Right lobe of liver (tissue), 6 donors: ENCODE data around the gene PAK3. TPM values are rescaled to one million over a fixed set of nuclear protein-coding genes. Genes with fewer than 3 reads are reported as not detected.
A peak's percentile ranks its signal among the peaks of the same experiment; 100 is the strongest.

Experiments used
- ATAC-seq, 4 donors: fragments of 200-7000 bp; cut with Tn5 transposase; one replicate each; pipeline ENCODE4 v1.9.1; 2020; ENCODE audit warnings: mild to moderate bottlenecking in 4 of 4, moderate library complexity in 4 of 4
- DNase-seq, 3 donors: peaks; one replicate each; pipeline ENCODE4 v3.0.0-alpha.2; 2020
- H3K27ac ChIP-seq, 3 donors: fragments of 200-600 bp; one replicate each; pipeline ENCODE4 v1.8.0; 2022
- H3K27me3 ChIP-seq, 2 donors: fragments of 200-600 bp; one replicate each; pipeline ENCODE4 v1.8.0; 2022
- H3K36me3 ChIP-seq, 4 donors: fragments of 200-600 bp; sonication (generic) in 1 of 4; one replicate each; pipeline versions ENCODE4 v1.5.1 to v1.8.0; 2017 to 2022; ENCODE audit warnings: control low read depth in 1 of 4
- H3K4me1 ChIP-seq, 4 donors: fragments of 200-600 bp; sonication (generic) in 1 of 4; one replicate each; pipeline versions ENCODE4 v1.5.1 to v1.8.0; 2017 to 2022; ENCODE audit warnings: control low read depth in 1 of 4
- H3K4me3 ChIP-seq, 3 donors: fragments of 200-600 bp; one replicate each; pipeline ENCODE4 v1.8.0; 2022
- H3K9me3 ChIP-seq, 4 donors: fragments of 200-600 bp; sonication (generic) in 1 of 4; one replicate each; pipeline versions ENCODE4 v1.5.1 to v1.8.0; 2017 to 2022; ENCODE audit warnings: control low read depth in 1 of 4
- CTCF ChIP-seq, 4 donors: fragments of 200-600 bp in 3 of 4; fragments of 450-650 bp in 1 of 4; IDR thresholded peaks; one replicate each; pipeline versions ENCODE4 v1.5.1 to v1.8.0; 2016 to 2022; ENCODE audit warnings: antibody characterized with exemption in 4 of 4, mild to moderate bottlenecking in 2 of 4
- POLR2A ChIP-seq: fragments of 450-650 bp; IDR thresholded peaks from one replicate; pipeline ENCODE4 v1.6.1; 2017; ENCODE audit warnings: antibody characterized with exemption, mild to moderate bottlenecking
- WGBS: methylation state at CpG from one replicate; pipeline ENCODE4 v1.1.6; 2018; ENCODE audit warnings: low coverage, low lambda C conversion rate; ENCODE audit not compliant: insufficient coverage; ENCODE audit errors: missing lambda C conversion rate; 5-methylcytosine and 5-hydroxymethylcytosine counted together
- intact Hi-C, 2 donors: fragments of 100-400 bp; cut with DNase I; formaldehyde crosslinking; loops; one replicate each; pipeline versions ENCODE4 v1.11.2 to v1.14.1; 2022
- long read RNA-seq: library from polyadenylated mRNA; unstranded; transcript quantifications from one replicate; pipeline ENCODE4 v2.0.0, GENCODE V29; 2019
- total RNA-seq, 6 experiments: library from RNA; depleted of rRNA in 2 of 6; stranded (reverse); fragments of >200 nt in 2 of 6; fragmentation: NEBNext Ultra II Directional in 3 of 6; extraction: Animal tissue kit (Norgen Biotek cat#: 25700) in 3 of 6; gene quantifications; one replicate each; pipeline versions ENCODE4 v1.1.0 to v1.2.4, GENCODE V29; 2016 to 2023
- donor health status: DM: no; HTN: yes; CAD: no.
- donor health status: DM: no; HTN: no; CAD: no.
- donor health status: DM: no; HTN: no; CAD: no.
- donor health status: DM: no; HTN: yes; CAD: no.
- donor health status: DM: no; HTN: yes; CAD: no.

Gene PAK3
- 1 to 10 TPM in 1 of 6 experiments, under 1 TPM in 4, not detected in 1; 0.09 to 1.5 (median 0.24) TPM for total RNA-seq
- long read RNA-seq: 0 reads

- intact Hi-C loops: no loop called here
- peak within 1 kb of the TSS; percentile 24 to 48 (median 32) for H3K4me3 ChIP-seq
- no peaks in the 10 kb centered on the region for H3K9me3 ChIP-seq
- no peaks in the 10 kb centered on the region for H3K36me3 ChIP-seq
- H3K4me1 ChIP-seq: no peaks in the 10 kb centered on the region
- no peak within 1 kb of the TSS for H3K27ac ChIP-seq
- WGBS: 18% methylated on average over 19 of the region's 51 CpGs
- TF ChIP-seq CTCF (IDR thresholded peaks at IDR 0.05) (no peak), POLR2A (no peak)
- peak; percentile 57 to 85 (median 79) for ATAC-seq
- DNase-seq: peak in 1 of 3 donors; percentile 29
- peaks cover 3 to 12% of the 10 kb centered on the region in 2 donors for H3K27me3 ChIP-seq
Observed at GRCh38 chrX:111095974-111096895, at the start of gene PAK3. PAK3 (plus strand) TSS chrX:111096191; CDS start chrX:111123104, 26,913 bp downstream.

DNA sequence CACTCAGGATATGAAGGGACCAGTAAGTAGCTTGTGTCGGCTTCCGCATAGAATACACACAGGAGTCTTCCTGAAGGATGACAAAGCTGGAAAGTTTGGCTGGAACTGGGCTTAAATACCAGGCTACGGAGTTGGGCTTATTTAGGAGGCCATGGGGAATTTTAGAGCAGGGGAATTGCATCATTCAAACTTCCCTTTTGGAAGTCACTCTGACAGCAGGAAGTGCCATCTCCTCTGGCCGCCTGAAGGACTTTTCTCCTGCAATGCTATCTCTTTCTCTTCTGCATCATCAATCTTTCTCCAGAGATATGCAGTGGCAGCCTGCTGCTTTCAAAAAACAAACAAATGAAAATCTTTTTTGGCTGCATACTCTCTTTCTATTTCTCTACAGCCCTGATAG lies 48.4 kb upstream of the PAK3 start:
- Histone ChIP-seq H3K27me3 (no peaks in the 10 kb centered on the region), H3K9me3 (no peaks in the 10 kb centered on the region), H3K4me1 (no peaks in the 10 kb centered on the region), H3K36me3 (no peaks in the 10 kb centered on the region), H3K27ac (no peak overlapping the region), H3K4me3 (no peak overlapping the region)
- no peak for DNase-seq
- ATAC-seq: no peak
- intact Hi-C loops: no loop called here
- TF ChIP-seq POLR2A (no peak), CTCF (IDR thresholded peaks at IDR 0.05) (no peak)
- WGBS: 30% methylated on average over 3 of the region's 4 CpGs

- no peaks in the 10 kb centered on the region for H3K4me1 ChIP-seq
- no peaks in the 10 kb centered on the region for H3K36me3 ChIP-seq
- TF ChIP-seq POLR2A (no peak), CTCF (IDR thresholded peaks at IDR 0.05) (no peak)
- H3K4me3 ChIP-seq: no peak overlapping the region
- H3K27ac ChIP-seq: no peak overlapping the region
- ATAC-seq: no peak
- no peaks in the 10 kb centered on the region for H3K9me3 ChIP-seq
- H3K27me3 ChIP-seq: no peaks in the 10 kb centered on the region
- intact Hi-C loops: no loop called here
- DNase-seq: no peak
Observed at GRCh38 chrX:111052478-111052877, 43.5 kb upstream of the PAK3 start.

DNA sequence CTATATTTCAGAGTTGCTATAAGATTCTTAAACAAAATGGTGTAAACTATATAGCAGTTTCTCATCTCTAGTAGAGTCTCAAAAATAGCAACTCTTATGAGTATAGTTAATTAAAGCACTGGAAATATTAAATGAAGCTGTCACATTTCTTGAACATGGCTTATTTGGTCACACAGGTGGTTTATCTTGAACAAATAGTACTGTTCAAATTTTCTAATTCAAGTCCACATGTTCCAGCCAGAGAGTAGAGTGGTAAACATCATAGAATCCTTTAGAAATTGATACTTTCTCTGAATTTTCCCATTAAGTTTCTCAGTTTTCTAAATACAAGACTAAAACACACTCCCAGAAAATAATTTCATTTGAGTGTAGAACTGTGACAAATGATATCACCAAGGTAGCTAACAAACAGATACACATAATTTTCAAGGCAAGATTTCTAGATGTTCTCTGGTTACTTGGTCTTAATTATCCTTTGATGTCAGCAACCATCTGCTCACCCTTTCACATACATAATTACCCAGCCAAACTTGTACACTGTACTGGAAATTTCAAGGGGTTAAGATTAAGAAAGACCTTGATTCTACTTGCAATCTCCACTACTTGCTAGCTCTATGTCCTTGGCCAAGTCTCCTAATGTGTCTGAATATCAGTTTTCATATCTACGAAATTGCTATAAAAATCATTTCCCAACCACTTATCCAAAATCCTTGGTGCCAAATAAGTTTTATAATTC lies 24.3 kb upstream of the PAK3 start:
- no peaks in the 10 kb centered on the region for H3K4me1 ChIP-seq
- ATAC-seq: no peak
- no peak for TF ChIP-seq POLR2A
- no peak for TF ChIP-seq CTCF (IDR thresholded peaks at IDR 0.05)
- 47% methylated on average over 1 of the region's 1 CpG for WGBS
- intact Hi-C loops: no loop called here
- no peak overlapping the region for H3K4me3 ChIP-seq
- no peaks in the 10 kb centered on the region for H3K36me3 ChIP-seq
- H3K27me3 ChIP-seq: peaks cover 0 to 8% of the 10 kb centered on the region in 2 donors
- no peaks in the 10 kb centered on the region for H3K9me3 ChIP-seq
- DNase-seq: no peak
- no peak overlapping the region for H3K27ac ChIP-seq
